Glutamatergic neuron (in vitro differentiated cells): Measurements from ENCODE around the gene C22orf39. TPM values are rescaled to one million over a fixed set of nuclear protein-coding genes. Genes with fewer than 3 reads are reported as not detected.
A peak's percentile ranks its signal among the peaks of the same experiment; 100 is the strongest.

Experiments used
- DNase-seq: peaks from one replicate; pipeline ENCODE4 v3.0.0; 2022
- H3K27ac Mint-ChIP-seq: one replicate; pipeline ENCODE4 v1.8.0; 2020; ENCODE audit warnings: mild to moderate bottlenecking, mixed read lengths, inconsistent platforms; ENCODE audit not compliant: unreplicated experiment
- H3K27me3 Mint-ChIP-seq: one replicate; pipeline ENCODE4 v1.8.0; 2020; ENCODE audit warnings: mild to moderate bottlenecking, moderate library complexity, mixed read lengths, inconsistent platforms; ENCODE audit not compliant: unreplicated experiment
- H3K36me3 Mint-ChIP-seq: one replicate; pipeline ENCODE4 v1.8.0; 2020; ENCODE audit warnings: mild to moderate bottlenecking, mixed read lengths, inconsistent platforms; ENCODE audit not compliant: unreplicated experiment
- H3K4me1 Mint-ChIP-seq: one replicate; pipeline ENCODE4 v1.8.0; 2020; ENCODE audit warnings: mild to moderate bottlenecking, low read depth, mixed read lengths, inconsistent platforms; ENCODE audit not compliant: unreplicated experiment
- H3K4me3 Mint-ChIP-seq: one replicate; pipeline ENCODE4 v1.8.0; 2020; ENCODE audit warnings: mild to moderate bottlenecking, mixed read lengths, inconsistent platforms; ENCODE audit not compliant: unreplicated experiment
- H3K9me3 Mint-ChIP-seq: one replicate; pipeline ENCODE4 v1.8.0; 2020; ENCODE audit warnings: mild to moderate bottlenecking, moderate library complexity, mixed read lengths, inconsistent platforms; ENCODE audit not compliant: unreplicated experiment
- CTCF ChIP-seq: fragments of 200-600 bp; sonication (generic); IDR thresholded peaks from one replicate; pipeline ENCODE4 v1.5.0; 2021; ENCODE audit not compliant: partially characterized antibody, unreplicated experiment
- total RNA-seq: library from RNA; stranded (reverse); fragmentation: NEBNext Ultra II Directional; extraction: Animal tissue kit (Norgen Biotek cat#: 25700); gene quantifications from one replicate; pipeline ENCODE4 v1.2.1, GENCODE V29; 2021; ENCODE audit not compliant: unreplicated experiment

C22orf39 gene
- total RNA-seq, 1 donor from 2014 or later, result 47.7 TPM

DNA sequence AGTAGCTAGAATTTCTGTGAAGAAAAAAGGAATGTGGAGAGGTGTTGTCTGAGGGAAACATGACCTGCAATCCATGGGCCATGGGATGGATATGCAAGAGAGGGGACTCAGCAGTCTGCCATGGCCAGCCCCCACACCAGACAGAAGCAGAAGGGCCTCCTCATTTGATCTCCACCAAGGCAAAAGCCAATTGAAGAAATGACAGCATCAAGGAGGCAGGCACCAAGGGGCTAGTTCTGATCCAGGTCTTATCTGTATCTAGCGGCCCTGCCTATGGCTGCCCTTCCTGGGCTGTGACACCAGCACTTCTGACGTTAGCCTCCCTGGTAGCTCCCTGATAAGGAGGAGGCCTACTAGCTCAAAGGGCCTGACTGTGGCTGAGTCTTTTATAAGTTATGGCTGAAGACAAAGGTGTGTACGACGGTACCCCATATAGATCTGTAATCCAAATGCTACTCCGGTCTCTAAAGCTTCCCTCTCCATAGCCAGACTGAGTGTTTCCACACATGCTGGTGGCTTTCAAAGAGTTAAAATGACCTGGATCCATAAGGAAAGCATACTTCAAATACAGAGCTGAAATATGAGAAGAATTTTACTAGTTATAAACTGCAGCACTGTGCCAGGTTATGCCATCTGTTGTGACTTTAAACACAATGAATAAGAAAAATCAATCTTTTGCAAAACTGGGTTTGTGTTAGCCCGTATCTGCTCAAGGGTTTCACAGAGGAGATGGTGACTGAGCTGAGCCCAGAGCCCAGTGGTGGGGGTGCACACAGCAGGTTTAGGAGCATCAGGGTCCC, 50.4 kb downstream of the C22orf39 start:
- Mint-ChIP-seq H3K27me3 (no peaks in the 10 kb centered on the region), H3K27ac (no peak overlapping the region), H3K9me3 (no peaks in the 10 kb centered on the region), H3K4me1 (peaks cover 2% of the 10 kb centered on the region), H3K36me3 (peaks cover 5% of the 10 kb centered on the region), H3K4me3 (no peak overlapping the region)
- no peak for DNase-seq
- no peak for TF ChIP-seq CTCF

DNA sequence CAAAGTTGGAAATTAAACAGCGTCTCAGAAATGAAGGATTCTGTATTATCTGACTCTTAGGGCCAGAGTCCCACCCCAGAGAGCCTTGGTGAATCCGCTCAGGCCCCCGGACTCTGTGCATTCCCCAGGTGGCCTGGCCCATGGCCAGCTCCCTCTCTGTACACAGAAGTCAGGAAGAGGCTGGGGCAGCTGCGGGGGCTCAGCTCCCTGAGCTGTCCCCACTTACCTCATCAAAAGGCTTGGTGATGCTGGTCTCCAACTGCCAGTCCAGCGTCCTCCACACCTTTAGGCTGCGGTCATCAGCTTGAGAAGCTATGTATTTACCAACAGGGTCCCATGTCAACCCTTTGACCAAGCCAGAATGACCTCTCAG, 51.0 kb downstream of the C22orf39 start:
- Mint-ChIP-seq H3K9me3 (no peaks in the 10 kb centered on the region), H3K4me3 (no peak overlapping the region), H3K27me3 (no peaks in the 10 kb centered on the region), H3K4me1 (peaks cover 2% of the 10 kb centered on the region), H3K27ac (no peak overlapping the region), H3K36me3 (peaks cover 5% of the 10 kb centered on the region)
- DNase-seq, result no peak
- no peak for TF ChIP-seq CTCF

DNA sequence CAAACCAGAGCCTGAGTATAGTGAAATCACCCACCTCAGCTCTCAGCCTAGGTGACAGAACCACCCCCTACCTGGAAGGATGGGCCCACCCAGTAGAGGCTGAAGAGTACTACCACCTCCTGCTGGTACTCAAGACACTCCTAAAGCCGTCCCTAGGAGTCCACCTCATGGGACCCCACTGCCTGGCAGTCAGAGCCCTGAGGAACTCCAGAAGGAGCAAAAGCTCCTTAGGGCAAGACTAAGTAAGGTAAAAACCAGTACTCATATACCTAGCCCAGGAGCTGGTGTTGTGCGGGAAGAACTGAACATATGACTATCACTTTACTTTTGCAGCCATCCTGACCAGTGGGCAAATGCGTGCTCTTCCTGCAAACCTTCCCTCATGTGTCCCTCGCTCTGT, 52.2 kb downstream of the C22orf39 start:
- Mint-ChIP-seq H3K4me3 (no peak overlapping the region), H3K27me3 (no peaks in the 10 kb centered on the region), H3K9me3 (no peaks in the 10 kb centered on the region), H3K4me1 (peaks cover 2% of the 10 kb centered on the region), H3K27ac (peak overlapping the region; percentile 48), H3K36me3 (peaks cover 5% of the 10 kb centered on the region)
- DNase-seq, result no peak
- no peak for TF ChIP-seq CTCF

- no peak overlapping the region for H3K27ac Mint-ChIP-seq
- peaks cover 5% of the 10 kb centered on the region for H3K36me3 Mint-ChIP-seq
- no peak for TF ChIP-seq CTCF
- peaks cover 2% of the 10 kb centered on the region for H3K4me1 Mint-ChIP-seq
- no peak for DNase-seq
- H3K27me3 Mint-ChIP-seq, result no peaks in the 10 kb centered on the region
- no peak overlapping the region for H3K4me3 Mint-ChIP-seq
- H3K9me3 Mint-ChIP-seq, result no peaks in the 10 kb centered on the region
Observed at GRCh38 chr22:19394274-19395050, 53.0 kb downstream of the C22orf39 start.

DNA sequence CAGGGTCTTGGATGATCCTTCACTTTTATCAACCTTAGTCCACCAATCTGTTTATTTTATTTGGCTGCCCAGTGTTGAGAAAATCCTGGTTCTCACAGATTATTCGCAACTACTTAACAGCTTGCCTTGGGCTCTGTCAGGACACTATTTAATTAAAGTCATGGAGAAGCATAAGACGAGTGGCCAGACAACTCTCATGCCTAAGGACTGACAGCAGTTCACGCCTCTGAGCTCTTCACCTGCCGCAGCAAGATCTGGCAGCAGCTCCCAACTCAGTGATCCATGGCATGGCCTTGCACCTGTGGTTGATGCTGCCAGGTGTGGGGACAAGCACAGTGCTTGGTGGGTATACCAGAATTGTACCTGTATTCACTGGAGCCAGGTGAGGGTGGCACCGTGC, 53.8 kb downstream of the C22orf39 start:
- TF ChIP-seq CTCF, result no peak
- no peak for DNase-seq
- Mint-ChIP-seq H3K27ac (no peak overlapping the region), H3K36me3 (peaks cover 5% of the 10 kb centered on the region), H3K4me3 (no peak overlapping the region), H3K4me1 (peaks cover 2% of the 10 kb centered on the region), H3K27me3 (no peaks in the 10 kb centered on the region), H3K9me3 (no peaks in the 10 kb centered on the region)
